Progenitor cell of endocrine pancreas (in vitro differentiated cells): ENCODE measurements around the gene EBPL. TPM values are rescaled to one million over a fixed set of nuclear protein-coding genes. Genes with fewer than 3 reads are reported as not detected.

Experiments used
- DNase-seq: peaks from one replicate; pipeline ENCODE4 v3.0.0; 2021; ENCODE audit warnings: low spot score; ENCODE audit not compliant: unreplicated experiment
- H3K27ac Mint-ChIP-seq: 2 replicates; pipeline ENCODE4 v1.8.0; 2021; ENCODE audit warnings: mild to moderate bottlenecking, moderate library complexity, mixed read lengths
- H3K27me3 Mint-ChIP-seq: 2 replicates; pipeline ENCODE4 v1.8.0; 2021; ENCODE audit warnings: mixed read lengths
- H3K36me3 Mint-ChIP-seq: 2 replicates; pipeline ENCODE4 v1.8.0; 2022; ENCODE audit warnings: mixed read lengths; ENCODE audit not compliant: insufficient read depth
- H3K4me1 Mint-ChIP-seq: 2 replicates; pipeline ENCODE4 v1.8.0; 2021; ENCODE audit warnings: low read depth, mixed read lengths
- H3K4me3 Mint-ChIP-seq: 2 replicates; pipeline ENCODE4 v1.8.0; 2021; ENCODE audit warnings: low read depth, mild to moderate bottlenecking, moderate library complexity, mixed read lengths
- H3K9me3 Mint-ChIP-seq: 2 replicates; pipeline ENCODE4 v1.8.0; 2021; ENCODE audit warnings: low read depth, mixed read lengths
- CTCF ChIP-seq: fragments of 200-600 bp; sonication (generic); IDR thresholded peaks from one replicate; pipeline ENCODE4 v1.5.0; 2021; ENCODE audit warnings: antibody characterized with exemption, mild to moderate bottlenecking; ENCODE audit not compliant: unreplicated experiment
- total RNA-seq: library from RNA; stranded (reverse); gene quantifications from 2 replicates; pipeline ENCODE4 v1.2.1, GENCODE V29; 2021

Gene EBPL
- total RNA-seq, 1 donor from 2014 or later = 53.9 TPM

GRCh38 chr13:49697468-49697867, 6.2 kb upstream of the EBPL start:
- Mint-ChIP-seq H3K27ac (no peak overlapping the region), H3K27me3 (no peaks in the 10 kb centered on the region), H3K36me3 (peaks cover 27% of the 10 kb centered on the region), H3K9me3 (no peaks in the 10 kb centered on the region), H3K4me3 (no peak overlapping the region), H3K4me1 (no peaks in the 10 kb centered on the region)
- TF ChIP-seq CTCF = no peak
- no peak for DNase-seq

GRCh38 chr13:49694446-49694845, 3.2 kb upstream of the EBPL start:
- Mint-ChIP-seq H3K9me3 (no peaks in the 10 kb centered on the region), H3K27ac (no peak overlapping the region), H3K4me3 (no peak overlapping the region), H3K27me3 (no peaks in the 10 kb centered on the region), H3K4me1 (peaks cover 11% of the 10 kb centered on the region), H3K36me3 (peaks cover 13% of the 10 kb centered on the region)
- TF ChIP-seq CTCF = no peak
- DNase-seq = no peak

GRCh38 chr13:49693877-49694276, 2.6 kb upstream of the EBPL start:
- Mint-ChIP-seq H3K4me1 (peaks cover 13% of the 10 kb centered on the region), H3K36me3 (peaks cover 13% of the 10 kb centered on the region), H3K27me3 (no peaks in the 10 kb centered on the region), H3K27ac (no peak overlapping the region), H3K4me3 (no peak overlapping the region), H3K9me3 (no peaks in the 10 kb centered on the region)
- no peak for DNase-seq
- TF ChIP-seq CTCF = no peak

GRCh38 chr13:49693191-49693733, 2.0 kb upstream of the EBPL start:
- peaks cover 11% of the 10 kb centered on the region for H3K36me3 Mint-ChIP-seq
- no peaks in the 10 kb centered on the region for H3K9me3 Mint-ChIP-seq
- H3K27me3 Mint-ChIP-seq = no peaks in the 10 kb centered on the region

More at GRCh38 chr13:49693191-49693733, 2.0 kb upstream of the EBPL start:
- peaks cover 14% of the 10 kb centered on the region for H3K4me1 Mint-ChIP-seq
- no peak for DNase-seq
- no peak overlapping the region for H3K4me3 Mint-ChIP-seq
- no peak overlapping the region for H3K27ac Mint-ChIP-seq
- no peak for TF ChIP-seq CTCF
